HL-60 (cell line): Measurements from ENCODE around the gene IL25.
A peak's percentile ranks its signal among the peaks of the same experiment; 100 is the strongest.
"Not testable (repeated sequence)": the region's sequence is repeated elsewhere in the genome, so short reads cannot be mapped to it uniquely, and the experiment has no call there.

Experiments
- DNase-seq, 2 experiments: peaks; one replicate each; pipeline ENCODE4 v3.0.0-alpha.2; 2010 to 2020; ENCODE audit warnings: low read depth in 1 of 2, low spot score in 1 of 2
- H3K27ac ChIP-seq: fragments of 250-450 bp; sonication (Bioruptor Pico); replicated peaks from 2 replicates; pipeline ENCODE4 v1.5.1; 2020; ENCODE audit warnings: mild to moderate bottlenecking, moderate library complexity
- H3K27me3 ChIP-seq: fragments of 250-450 bp; sonication (Bioruptor Pico); 2 replicates; pipeline ENCODE4 v1.5.1; 2021; ENCODE audit warnings: mild to moderate bottlenecking, moderate library complexity; ENCODE audit not compliant: insufficient read depth, poor library complexity, severe bottlenecking
- H3K4me3 ChIP-seq: replicated peaks from 2 replicates; pipeline ENCODE4 v1.5.1; 2011; ENCODE audit warnings: mild to moderate bottlenecking, control low read depth, low read length; ENCODE audit not compliant: insufficient read depth
- CTCF ChIP-seq: IDR thresholded peaks from one replicate; pipeline ENCODE4 v1.5.1; 2011; ENCODE audit warnings: low read length, control low read depth, inconsistent platforms; ENCODE audit not compliant: insufficient read depth
- GABPA ChIP-seq: IDR thresholded peaks from 2 replicates; pipeline ENCODE4 v1.6.1; 2012; ENCODE audit warnings: low read depth
- POLR2AphosphoS5 ChIP-seq: IDR thresholded peaks from 2 replicates; pipeline ENCODE4 v1.6.1; 2012; ENCODE audit warnings: low read depth
- SPI1 ChIP-seq: IDR thresholded peaks from 2 replicates; pipeline ENCODE4 v1.6.1; 2012; ENCODE audit warnings: low read depth, mild to moderate bottlenecking, borderline replicate concordance
- TF ChIP-seq, protein P1 (sequence below): IDR thresholded peaks from 2 replicates; pipeline ENCODE4 v1.6.1; 2012; ENCODE audit warnings: low read depth; ENCODE audit not compliant: insufficient replicate concordance

IL25 gene

GRCh38 chr14:23399136-23399535 is 26.5 kb downstream of the IL25 start:
- TF ChIP-seq POLR2AphosphoS5 (no peak), CTCF (no peak), SPI1 (no peak), GABPA (no peak)
- TF ChIP-seq, protein P1, sequence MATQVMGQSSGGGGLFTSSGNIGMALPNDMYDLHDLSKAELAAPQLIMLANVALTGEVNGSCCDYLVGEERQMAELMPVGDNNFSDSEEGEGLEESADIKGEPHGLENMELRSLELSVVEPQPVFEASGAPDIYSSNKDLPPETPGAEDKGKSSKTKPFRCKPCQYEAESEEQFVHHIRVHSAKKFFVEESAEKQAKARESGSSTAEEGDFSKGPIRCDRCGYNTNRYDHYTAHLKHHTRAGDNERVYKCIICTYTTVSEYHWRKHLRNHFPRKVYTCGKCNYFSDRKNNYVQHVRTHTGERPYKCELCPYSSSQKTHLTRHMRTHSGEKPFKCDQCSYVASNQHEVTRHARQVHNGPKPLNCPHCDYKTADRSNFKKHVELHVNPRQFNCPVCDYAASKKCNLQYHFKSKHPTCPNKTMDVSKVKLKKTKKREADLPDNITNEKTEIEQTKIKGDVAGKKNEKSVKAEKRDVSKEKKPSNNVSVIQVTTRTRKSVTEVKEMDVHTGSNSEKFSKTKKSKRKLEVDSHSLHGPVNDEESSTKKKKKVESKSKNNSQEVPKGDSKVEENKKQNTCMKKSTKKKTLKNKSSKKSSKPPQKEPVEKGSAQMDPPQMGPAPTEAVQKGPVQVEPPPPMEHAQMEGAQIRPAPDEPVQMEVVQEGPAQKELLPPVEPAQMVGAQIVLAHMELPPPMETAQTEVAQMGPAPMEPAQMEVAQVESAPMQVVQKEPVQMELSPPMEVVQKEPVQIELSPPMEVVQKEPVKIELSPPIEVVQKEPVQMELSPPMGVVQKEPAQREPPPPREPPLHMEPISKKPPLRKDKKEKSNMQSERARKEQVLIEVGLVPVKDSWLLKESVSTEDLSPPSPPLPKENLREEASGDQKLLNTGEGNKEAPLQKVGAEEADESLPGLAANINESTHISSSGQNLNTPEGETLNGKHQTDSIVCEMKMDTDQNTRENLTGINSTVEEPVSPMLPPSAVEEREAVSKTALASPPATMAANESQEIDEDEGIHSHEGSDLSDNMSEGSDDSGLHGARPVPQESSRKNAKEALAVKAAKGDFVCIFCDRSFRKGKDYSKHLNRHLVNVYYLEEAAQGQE = no peak
- no peak overlapping the region for H3K27ac ChIP-seq
- no peak for DNase-seq
- no peak overlapping the region for H3K4me3 ChIP-seq
- H3K27me3 ChIP-seq = no peaks in the 10 kb centered on the region

- Histone ChIP-seq H3K27me3 (no peaks in the 10 kb centered on the region), H3K4me3 (no peak overlapping the region), H3K27ac (no peak overlapping the region)
- TF ChIP-seq, protein P1 = no peak
- TF ChIP-seq SPI1 (no peak), GABPA (no peak), POLR2AphosphoS5 (no peak), CTCF (no peak)
- DNase-seq = no peak
Measured at GRCh38 chr14:23399591-23399990, 27.0 kb downstream of the IL25 start.

DNA sequence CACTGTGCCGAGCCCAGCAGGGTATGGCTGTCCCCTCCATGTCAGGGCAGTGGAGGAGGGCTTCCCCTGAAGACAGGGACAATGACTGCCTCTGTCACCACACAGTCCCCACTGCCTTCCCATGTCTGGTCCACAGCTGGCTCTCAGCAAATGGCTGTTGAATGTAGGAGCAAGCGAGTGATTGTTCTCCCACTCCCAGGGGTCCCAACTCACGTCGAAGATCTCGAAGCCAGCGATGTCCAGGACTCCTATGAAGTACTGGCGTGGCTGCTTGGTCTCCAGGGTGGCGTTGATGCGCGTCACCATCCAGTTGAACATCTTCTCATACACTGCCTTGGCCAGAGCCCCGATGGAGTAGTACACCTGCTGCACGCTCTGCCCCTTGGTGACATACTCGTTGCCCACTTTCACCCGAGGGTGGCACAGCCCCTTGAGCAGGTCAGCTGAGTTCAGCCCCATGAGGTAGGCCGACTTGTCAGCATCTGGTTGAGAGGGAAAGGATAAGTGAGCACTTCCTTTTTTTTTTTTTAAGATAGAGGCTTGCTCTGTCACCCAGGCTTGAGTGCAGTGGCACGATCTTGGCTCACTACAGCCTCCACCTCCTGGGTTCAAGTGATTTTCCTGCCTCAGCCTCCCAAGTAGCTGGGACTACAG is 28.0 kb downstream of the IL25 start:
- peak in 1 of 2 experiments; percentile 6 for DNase-seq
- not testable (repeated sequence) for H3K4me3 ChIP-seq, H3K27me3 ChIP-seq, H3K27ac ChIP-seq
- TF ChIP-seq SPI1 = peak; percentile 87

- no peak overlapping the region for H3K4me3 ChIP-seq
- TF ChIP-seq GABPA (no peak), POLR2AphosphoS5 (no peak)
- H3K27me3 ChIP-seq = no peaks in the 10 kb centered on the region
- peak in 1 of 2 experiments; percentile 29 for DNase-seq
- H3K27ac ChIP-seq = no peak overlapping the region
Measured at GRCh38 chr14:23401291-23401690, 28.7 kb downstream of the IL25 start.
